ENCODE measurements around the gene UTS2B.

The UTS2B gene

GRCh38 chr3:191220908-191221307 is 109.4 kb downstream of the UTS2B start:
- TF ChIP-seq TAF1 (IDR thresholded peaks at IDR 0.05; ENCODE audit: borderline replicate concordance, insufficient read depth, low read length) (no peak), REST (IDR thresholded peaks at IDR 0.05; ENCODE audit: insufficient read depth in 1 of 2, low read depth in 2 of 2, low read length in 2 of 2) (no peak), FOXP2 (optimal IDR thresholded peaks at IDR 0.05; ENCODE audit: borderline replicate concordance, extremely low read depth, extremely low read length, insufficient read depth) (no peak), POLR2AphosphoS5 (IDR thresholded peaks at IDR 0.05; ENCODE audit: low read depth, low read length) (no peak), SIN3A (IDR thresholded peaks at IDR 0.05; ENCODE audit: borderline replicate concordance, insufficient read depth, low read length) (no peak)

- no peak for TF ChIP-seq REST (IDR thresholded peaks at IDR 0.05; ENCODE audit: insufficient read depth in 1 of 2, low read depth in 2 of 2, low read length in 2 of 2)
- no peak for TF ChIP-seq FOXP2 (optimal IDR thresholded peaks at IDR 0.05; ENCODE audit: borderline replicate concordance, extremely low read depth, extremely low read length, insufficient read depth)
- TF ChIP-seq POLR2AphosphoS5 (IDR thresholded peaks at IDR 0.05; ENCODE audit: low read depth, low read length), result no peak
- TF ChIP-seq SIN3A (IDR thresholded peaks at IDR 0.05; ENCODE audit: borderline replicate concordance, insufficient read depth, low read length), result no peak
- no peak for TF ChIP-seq TAF1 (IDR thresholded peaks at IDR 0.05; ENCODE audit: borderline replicate concordance, insufficient read depth, low read length)
These were observed 113.0 kb downstream of the UTS2B start for GRCh38 chr3:191217301-191217700.

Measured in PFSK-1 (cell line).